Endothelial cell of umbilical vein (primary cell): Measurements from ENCODE around the gene FAXDC2. TPM values are rescaled to one million over a fixed set of nuclear protein-coding genes. Genes with fewer than 3 reads are reported as not detected.

Experiments used
- BruUV-seq: library from RNA; stranded (reverse); fragments of 400-500 nt; replicated peaks from 2 replicates; lab custom pipeline; 2021; lab: Mats Ljungman, UMichigan
- CTCF ChIA-PET: fragments of 300-600, 350-600 bp; sonication (Branson Sonifier 250); formaldehyde crosslinking; loops from one replicate; lab custom pipeline; 2021; ENCODE audit warnings: antibody characterized with exemption, inconsistent platforms; lab: Charles Lee
- POLR2A ChIA-PET: fragments of 300-600, 350-600 bp; sonication (Branson Sonifier 250); formaldehyde crosslinking; loops from one replicate; lab custom pipeline; 2021; ENCODE audit warnings: antibody characterized with exemption, inconsistent platforms; lab: Charles Lee
- DNase-seq: peaks from one replicate; pipeline ENCODE4 v3.0.0-alpha.2; 2011; ENCODE audit warnings: low read depth, low spot score
- FAIRE-seq: peaks from 2 replicates; lab custom pipeline; 2011; peaks lifted over from hg19 to GRCh38; lab: Jason Lieb, UNC
- H2AFZ ChIP-seq: 2 replicates; pipeline ENCODE4 v1.6.0; 2012; ENCODE audit warnings: low read depth, low read length, control low read depth, inconsistent platforms
- H3K27ac ChIP-seq: 2 replicates; pipeline ENCODE4 v1.5.1; 2011; ENCODE audit warnings: low read depth, mild to moderate bottlenecking, control low read depth, low read length, moderate library complexity; ENCODE audit not compliant: insufficient read depth
- H3K27me3 ChIP-seq, 2 experiments: 2 replicates each; pipeline versions ENCODE4 v1.6.0 to v1.6.1; 2011; ENCODE audit warnings: low read length in 2 of 2, mixed read lengths in 1 of 2; ENCODE audit not compliant: control insufficient read depth in 2 of 2, insufficient read depth in 2 of 2
- H3K36me3 ChIP-seq, 2 experiments: 2 replicates in 1 of 2; 3 replicates in 1 of 2; pipeline ENCODE4 v1.5.1; 2011; ENCODE audit warnings: low read length in 2 of 2, mild to moderate bottlenecking in 1 of 2, moderate library complexity in 1 of 2; ENCODE audit not compliant: control insufficient read depth in 2 of 2, insufficient read depth in 2 of 2; ENCODE audit errors: extremely low read depth in 1 of 2
- H3K4me1 ChIP-seq: 3 replicates; pipeline ENCODE4 v1.5.1; 2011; ENCODE audit warnings: mild to moderate bottlenecking, low read length; ENCODE audit not compliant: control insufficient read depth, insufficient read depth; ENCODE audit errors: extremely low read depth
- H3K4me2 ChIP-seq: 2 replicates; pipeline ENCODE4 v1.6.1; 2011; ENCODE audit warnings: low read length, control low read depth, mixed read lengths; ENCODE audit not compliant: insufficient read depth
- H3K4me3 ChIP-seq, 3 experiments: fragments of 200-600 bp in 1 of 3; sonication (generic), shearing (Covaris generic) in 1 of 3; replicated peaks in 1 of 3; 2 replicates each; pipeline ENCODE4 v1.5.1; 2011 to 2016; ENCODE audit warnings: control low read depth in 3 of 3, low read length in 3 of 3, mild to moderate bottlenecking in 2 of 3, inconsistent platforms in 1 of 3, low read depth in 1 of 3, moderate library complexity in 1 of 3; ENCODE audit not compliant: insufficient read depth in 1 of 3
- H3K79me2 ChIP-seq: 2 replicates; pipeline ENCODE4 v1.6.0; 2012; ENCODE audit warnings: low read length, inconsistent platforms; ENCODE audit not compliant: control insufficient read depth, insufficient read depth
- H3K9ac ChIP-seq: replicated peaks from 2 replicates; pipeline ENCODE3; 2011; ENCODE audit warnings: low read length, control low read depth; ENCODE audit not compliant: insufficient read depth; ENCODE audit errors: extremely low read depth
- H3K9me1 ChIP-seq: replicated peaks from 3 replicates; pipeline ENCODE4 v1.6.0; 2011; ENCODE audit warnings: mild to moderate bottlenecking, low read length; ENCODE audit not compliant: control insufficient read depth, insufficient read depth; ENCODE audit errors: extremely low read depth
- H3K9me3 ChIP-seq: replicated peaks from 2 replicates; pipeline ENCODE4 v1.5.1; 2012; ENCODE audit warnings: low read length, inconsistent platforms; ENCODE audit not compliant: control insufficient read depth, insufficient read depth
- H4K20me1 ChIP-seq: replicated peaks from 2 replicates; pipeline ENCODE3; 2011; ENCODE audit warnings: mild to moderate bottlenecking, low read length; ENCODE audit not compliant: control insufficient read depth, insufficient read depth; ENCODE audit errors: extremely low read depth
- CTCF ChIP-seq, 2 donors: IDR thresholded peaks; 1 replicate in 1 of 2; 2 replicates in 1 of 2; pipeline ENCODE4 v1.5.1; 2011; ENCODE audit warnings: low read length in 2 of 2, mild to moderate bottlenecking in 2 of 2, moderate library complexity in 2 of 2, control low read depth in 1 of 2, inconsistent platforms in 1 of 2, low read depth in 1 of 2; ENCODE audit not compliant: insufficient read depth in 1 of 2; ENCODE audit errors: extremely low read depth in 1 of 2
- EZH2 ChIP-seq: IDR thresholded peaks from 2 replicates; pipeline ENCODE4 v1.6.1; 2012; ENCODE audit warnings: borderline replicate concordance, low read depth, mild to moderate bottlenecking, moderate library complexity, low read length, inconsistent platforms; ENCODE audit not compliant: severe bottlenecking
- FOS ChIP-seq: IDR thresholded peaks from 2 replicates; pipeline ENCODE4 v1.6.1; 2011; ENCODE audit warnings: mild to moderate bottlenecking, low read length, moderate library complexity, borderline replicate concordance; ENCODE audit not compliant: insufficient read depth
- GATA2 ChIP-seq: IDR thresholded peaks from 2 replicates; pipeline ENCODE4 v1.7.0; 2011; ENCODE audit warnings: low read depth, mild to moderate bottlenecking, moderate library complexity, mixed read lengths, low read length; ENCODE audit not compliant: insufficient read length, insufficient read depth
- JUN ChIP-seq: IDR thresholded peaks from 2 replicates; pipeline ENCODE4 v1.6.1; 2011; ENCODE audit warnings: borderline replicate concordance, low read depth; ENCODE audit not compliant: insufficient read length, insufficient read depth
- MAX ChIP-seq: IDR thresholded peaks from 2 replicates; pipeline ENCODE4 v1.6.1; 2011; ENCODE audit not compliant: insufficient read depth, insufficient read length
- MYC ChIP-seq: IDR thresholded peaks from one replicate; pipeline ENCODE4 v1.6.1; 2011; ENCODE audit warnings: mild to moderate bottlenecking, low read depth, low read length
- POLR2A ChIP-seq: IDR thresholded peaks from 2 replicates; pipeline ENCODE4 v1.6.1; 2012; ENCODE audit warnings: low read depth, mild to moderate bottlenecking, control low read depth, low read length
- POLR2AphosphoS5 ChIP-seq: IDR thresholded peaks from 2 replicates; pipeline ENCODE4 v1.6.1; 2012; ENCODE audit warnings: low read depth, mild to moderate bottlenecking, control low read depth, low read length, moderate library complexity; ENCODE audit not compliant: insufficient read depth
- dilution Hi-C: fragments of 300-500 bp; cut with MboI; formaldehyde crosslinking; loops from one replicate; pipeline ENCODE4 v1.15.0; 2019; ENCODE audit warnings: low sequenced_read_pairs; ENCODE audit not compliant: extremely low pct_ligation_motif_present
- intact Hi-C: fragments of 100-400 bp; cut with micrococcal nuclease; formaldehyde crosslinking; loops from one replicate; pipeline ENCODE4 v1.10.0; 2022
- polyA plus RNA-seq, 4 experiments: library from polyadenylated mRNA; depleted of rRNA in 3 of 4; stranded (reverse) in 3 of 4; unstranded in 1 of 4; fragments of >200 nt; gene quantifications; 2 replicates each; pipeline versions ENCODE4 v1.2.1 to v1.2.3, GENCODE V29; 2011 to 2012; ENCODE audit warnings: missing spikeins in 1 of 4
- total RNA-seq: library from RNA; stranded (reverse); gene quantifications from 2 replicates; pipeline ENCODE4 v1.2.3, GENCODE V29; 2021

FAXDC2 gene
- total and polyA plus RNA-seq, 2 donors (not counting 3 experiments of a cell fraction or from before 2014, with no cell fraction given): 8.3 to 12.0 TPM

- POLR2A ChIA-PET: no interaction called here
- BruUV-seq: no TSS peak
- Histone ChIP-seq H3K4me3 (no peak overlapping the region), H3K27ac (no peak overlapping the region), H3K4me1 (peaks cover 9% of the 10 kb centered on the region), H3K27me3 (no peaks in the 10 kb centered on the region), H3K9ac (no peak overlapping the region), H3K9me1 (no peaks in the 10 kb centered on the region), H3K9me3 (no peaks in the 10 kb centered on the region), H4K20me1 (no peaks in the 10 kb centered on the region), H3K4me2 (no peak overlapping the region), H3K79me2 (no peaks in the 10 kb centered on the region), H2AFZ (no peak overlapping the region), H3K36me3 (no peaks in the 10 kb centered on the region)
- CTCF ChIA-PET: interaction anchor here (1.1 to 2.5 kb wide), 2 partner anchors 10 to 13 kb away, joined by 3 to 9 read pairs; partner anchors contain the start of gene FAXDC2
- TF ChIP-seq CTCF (IDR thresholded peaks at IDR 0.05; ENCODE audit: extremely low read depth in 1 of 2, insufficient read depth in 1 of 2, low read depth in 1 of 2, low read length in 2 of 2): no peak
- TF ChIP-seq FOS: no peak
- no peak for TF ChIP-seq JUN
- no peak for TF ChIP-seq MAX
- TF ChIP-seq MYC: no peak
- TF ChIP-seq POLR2AphosphoS5: no peak
- TF ChIP-seq POLR2A: no peak
- no peak for TF ChIP-seq EZH2
- TF ChIP-seq GATA2: no peak
- dilution Hi-C loops: no loop called here
- intact Hi-C loops: no loop called here
- FAIRE-seq (no peak), DNase-seq (no peak)
These were observed 9.7 kb downstream of the FAXDC2 start for GRCh38 chr5:154840435-154841272.
